GM15510 (cell line): ENCODE measurements around the gene WDR88.

Experiments used
- POLR2A ChIP-seq: IDR thresholded peaks from 3 replicates; pipeline ENCODE4 v1.6.1; 2011; ENCODE audit warnings: borderline replicate concordance; ENCODE audit not compliant: insufficient read length; ENCODE audit errors: extremely low read depth

WDR88 gene

DNA sequence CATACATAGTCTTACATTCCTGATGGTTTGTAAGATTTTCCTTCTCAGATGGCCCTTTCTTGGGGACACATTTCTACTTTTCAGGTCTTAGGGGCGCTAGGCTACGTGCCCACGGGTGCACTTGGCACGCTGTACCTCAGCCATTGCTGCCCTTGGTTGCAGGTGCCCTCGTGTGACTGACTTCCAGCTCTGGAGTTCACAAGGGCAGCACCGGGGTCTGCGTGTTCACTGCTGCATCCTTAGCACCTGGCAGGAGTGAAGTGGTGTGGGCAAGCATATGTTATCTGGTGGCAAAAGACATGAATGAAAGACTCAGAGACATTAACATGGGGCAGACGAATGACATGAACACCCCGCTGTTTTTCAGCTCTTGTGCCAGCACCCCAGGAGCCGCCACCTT lies 13.3 kb upstream of the WDR88 start:
- TF ChIP-seq POLR2A: no peak

DNA sequence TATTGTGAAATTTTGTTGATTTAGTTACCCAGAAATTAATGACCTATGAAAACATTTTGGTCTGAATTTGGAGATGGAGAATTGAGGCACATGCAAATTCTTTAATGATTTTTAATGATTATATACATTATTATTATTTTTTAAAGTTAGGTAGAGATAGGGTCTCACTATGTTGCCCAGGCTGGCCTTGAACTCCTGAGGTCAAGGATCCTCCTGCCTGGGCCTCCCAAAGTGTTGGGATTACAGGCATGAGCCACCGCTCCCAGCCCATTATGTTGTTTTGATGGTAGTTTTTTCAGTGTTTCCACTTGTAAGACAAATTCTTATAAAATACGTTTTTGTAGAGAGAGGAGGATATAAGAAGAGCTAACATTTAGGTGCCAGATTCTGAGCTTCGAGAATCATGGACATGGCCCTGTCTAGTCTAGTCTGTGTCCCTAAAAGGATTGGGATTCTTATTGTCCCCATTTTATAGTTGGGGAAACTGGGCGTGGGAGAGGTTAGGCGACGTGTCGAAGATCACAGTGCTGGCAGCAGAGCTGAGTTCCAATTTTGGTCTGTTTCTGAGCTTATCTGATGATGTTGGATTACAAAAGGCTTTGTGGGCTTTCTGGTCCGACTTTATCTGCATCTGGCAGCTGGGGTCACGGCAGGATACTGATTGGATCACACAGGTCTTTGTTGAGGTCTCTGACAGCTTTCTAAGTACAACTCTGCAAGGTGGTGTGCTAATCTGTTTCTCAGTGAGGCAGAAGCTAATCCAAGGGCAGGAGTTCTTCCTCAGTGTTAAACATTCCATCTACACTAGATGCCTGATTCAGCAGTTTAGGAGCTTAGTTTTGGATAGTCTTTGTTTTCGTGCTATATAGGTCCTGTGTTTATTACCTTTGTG lies 7.5 kb upstream of the WDR88 start:
- no peak for TF ChIP-seq POLR2A

DNA sequence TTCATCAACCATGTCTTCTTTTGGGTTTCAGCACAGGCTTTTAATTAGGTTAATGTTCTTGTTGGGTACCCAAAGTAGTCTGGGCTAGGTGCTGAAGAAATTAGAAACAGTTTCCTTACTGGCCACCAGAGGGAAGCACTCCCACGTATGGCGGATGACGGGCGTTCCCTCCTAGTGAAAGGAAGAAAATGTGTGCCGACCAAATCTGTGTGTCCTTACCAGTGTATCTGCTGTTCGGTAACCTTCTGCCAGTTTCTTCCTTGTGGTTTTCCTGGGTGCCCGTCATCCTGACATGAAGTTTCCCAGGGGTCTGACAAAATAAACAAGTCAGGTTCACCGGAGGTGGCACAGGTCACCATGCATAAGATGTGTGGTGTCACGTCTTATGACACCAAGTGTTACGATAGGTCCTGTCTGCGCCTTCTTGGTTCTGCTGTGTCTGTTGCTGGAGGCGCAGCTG lies 6.0 kb upstream of the WDR88 start:
- TF ChIP-seq POLR2A: no peak

DNA sequence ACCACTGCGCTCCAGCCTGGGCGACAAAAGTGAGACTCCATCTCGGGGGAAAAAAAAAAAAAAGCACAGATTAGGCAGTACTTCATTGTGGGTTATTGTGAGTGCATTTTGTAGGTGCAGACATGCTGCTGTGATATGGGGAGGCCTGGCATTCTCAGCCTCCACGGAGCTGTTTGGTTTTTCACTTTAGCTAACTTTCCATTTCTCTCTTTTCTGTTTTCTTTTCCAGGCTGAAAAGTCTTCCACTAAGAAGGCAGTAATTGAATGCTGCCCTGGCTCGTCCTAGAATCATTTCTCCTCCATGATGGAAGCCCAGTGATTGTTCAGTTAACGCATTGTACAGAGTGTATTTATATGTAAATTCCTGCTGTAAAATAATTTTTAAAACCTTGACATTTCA lies 2.0 kb upstream of the WDR88 start:
- TF ChIP-seq POLR2A: no peak

DNA sequence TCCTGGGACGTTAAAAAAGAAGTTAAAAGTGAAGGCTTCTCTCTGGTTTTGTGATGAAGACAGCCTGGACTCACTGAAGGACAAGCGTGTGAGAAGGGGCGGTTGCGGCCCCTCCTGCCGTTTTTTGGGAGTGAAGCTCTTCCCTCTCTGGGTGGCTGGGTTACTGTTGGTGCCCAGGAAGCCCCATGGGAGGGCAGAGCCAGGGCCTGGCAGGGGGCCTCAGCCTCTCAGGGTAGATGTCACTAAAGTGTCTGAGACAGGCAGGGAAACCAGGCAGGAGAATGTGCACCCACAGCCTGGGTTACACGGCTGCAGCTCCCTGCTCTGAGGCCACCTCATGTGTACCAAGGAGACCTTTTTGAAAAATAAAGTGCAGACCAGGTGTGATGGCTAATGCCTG lies 1.5 kb upstream of the WDR88 start:
- TF ChIP-seq POLR2A: no peak

DNA sequence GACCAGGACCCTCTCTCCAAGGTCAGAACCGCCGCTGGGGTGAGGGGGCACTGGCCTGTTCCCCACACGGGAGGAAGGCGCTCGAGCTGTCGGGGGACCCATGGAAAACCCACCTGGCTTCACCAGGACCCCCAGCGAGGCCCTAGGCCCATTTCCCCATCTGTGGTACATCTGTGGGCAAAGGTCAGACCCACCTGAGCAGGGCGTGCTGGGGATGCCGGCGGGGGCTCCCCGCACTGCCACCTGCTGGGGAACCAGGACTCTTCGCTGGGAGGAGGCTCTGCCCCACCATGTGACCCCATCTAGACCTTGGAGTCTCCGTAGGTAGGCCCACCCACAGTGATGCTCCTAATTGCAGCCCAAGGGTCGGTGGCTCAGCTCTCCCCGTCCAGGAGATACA lies 511 bp downstream of the WDR88 start:
- TF ChIP-seq POLR2A: no peak

DNA sequence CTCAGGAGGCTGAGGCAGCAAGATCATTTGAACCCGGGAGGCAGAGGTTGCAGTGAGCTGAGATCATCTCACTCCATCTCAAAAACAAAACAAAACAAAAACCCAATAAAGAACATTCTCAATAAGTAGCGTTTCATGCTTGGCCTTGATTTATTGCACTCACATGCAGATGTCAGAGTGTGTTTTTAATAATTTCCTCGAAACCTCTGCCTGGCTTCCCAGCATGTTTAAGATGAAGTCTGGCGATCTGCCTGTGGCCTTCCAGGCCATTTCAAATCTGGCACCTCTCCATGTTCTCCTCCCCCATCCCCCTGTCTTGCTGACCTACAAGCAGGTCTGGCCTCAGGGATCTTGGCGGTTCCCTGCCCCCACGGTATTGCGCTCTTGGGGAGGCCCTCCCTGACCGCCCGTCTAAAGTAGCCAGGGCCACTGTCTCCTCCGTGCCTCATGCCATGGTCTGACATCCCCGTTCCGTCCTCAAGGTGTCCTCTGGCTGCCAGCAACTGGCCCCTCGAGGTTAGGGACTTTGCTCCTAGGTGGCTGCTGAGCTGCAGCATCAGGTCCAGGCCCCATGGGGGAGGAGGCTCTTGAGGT lies 1.6 kb downstream of the WDR88 start:
- TF ChIP-seq POLR2A: no peak

DNA sequence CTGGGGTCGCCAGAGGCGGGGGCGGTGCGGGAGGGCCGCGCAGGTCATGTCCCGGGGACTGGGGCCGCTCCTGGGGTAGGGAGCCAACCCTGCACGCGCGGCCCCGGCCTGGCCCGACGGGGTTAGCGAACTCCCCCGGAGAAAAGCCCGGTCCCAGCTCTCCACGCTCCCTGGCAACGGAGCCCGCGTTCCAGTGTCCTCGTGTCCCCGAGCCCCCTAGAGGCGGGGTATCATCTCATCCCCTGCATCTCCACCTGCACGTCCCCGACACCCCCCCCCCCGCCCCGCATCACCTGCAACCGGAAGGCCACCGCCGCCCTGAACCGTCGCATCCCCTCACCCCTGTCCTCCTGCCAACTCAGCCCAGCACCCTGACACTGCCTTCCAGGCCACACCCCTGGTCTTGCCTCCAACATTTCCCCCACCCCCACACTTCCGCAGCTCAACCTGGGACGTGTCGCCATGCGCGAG lies 2.7 kb downstream of the WDR88 start:
- TF ChIP-seq POLR2A: no peak

DNA sequence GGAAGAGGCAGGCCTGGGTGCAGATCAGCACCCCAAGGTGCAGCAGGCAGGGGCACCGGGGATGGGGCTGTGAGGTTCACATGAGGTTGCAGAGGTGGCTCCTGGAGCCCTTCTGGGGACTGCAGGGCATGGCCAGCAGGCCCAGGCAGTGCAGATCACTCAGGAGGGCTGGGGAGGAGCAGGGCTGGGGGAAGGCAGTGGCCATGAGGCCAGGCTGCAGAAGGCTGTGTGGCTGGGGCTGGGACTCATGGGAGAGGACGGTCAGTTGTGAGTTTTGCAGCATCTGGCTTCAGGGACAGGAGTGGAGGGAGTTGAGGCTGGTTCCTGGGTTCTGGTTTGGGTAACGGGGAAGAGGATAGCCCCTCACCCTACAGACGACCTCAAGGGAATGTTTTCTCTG lies 7.3 kb downstream of the WDR88 start:
- TF ChIP-seq POLR2A: no peak

DNA sequence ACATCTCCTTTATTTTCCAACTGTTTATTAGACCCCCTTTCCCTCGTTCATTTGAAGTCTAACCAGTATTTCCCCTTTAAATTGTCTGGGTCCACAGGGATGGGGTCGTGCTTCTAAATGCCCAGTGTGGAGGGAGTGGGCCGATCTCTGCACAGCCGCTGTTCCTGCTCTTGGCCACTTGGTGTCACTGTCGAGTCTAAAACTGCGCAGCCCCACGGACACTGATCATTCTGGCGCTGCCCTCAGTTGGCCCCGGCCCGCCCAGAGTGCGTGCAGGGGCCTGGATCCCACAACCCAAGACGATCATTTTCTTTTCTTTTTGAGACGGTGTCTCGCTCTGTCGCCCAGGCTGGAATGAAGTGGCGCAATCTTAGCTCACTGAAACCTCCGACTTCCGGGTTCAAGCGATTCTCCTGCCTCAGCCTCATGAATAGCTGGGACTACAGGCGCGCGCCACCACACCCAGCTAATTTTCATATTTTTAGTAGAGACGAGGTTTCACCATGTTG lies 12.0 kb downstream of the WDR88 start:
- TF ChIP-seq POLR2A: no peak

DNA sequence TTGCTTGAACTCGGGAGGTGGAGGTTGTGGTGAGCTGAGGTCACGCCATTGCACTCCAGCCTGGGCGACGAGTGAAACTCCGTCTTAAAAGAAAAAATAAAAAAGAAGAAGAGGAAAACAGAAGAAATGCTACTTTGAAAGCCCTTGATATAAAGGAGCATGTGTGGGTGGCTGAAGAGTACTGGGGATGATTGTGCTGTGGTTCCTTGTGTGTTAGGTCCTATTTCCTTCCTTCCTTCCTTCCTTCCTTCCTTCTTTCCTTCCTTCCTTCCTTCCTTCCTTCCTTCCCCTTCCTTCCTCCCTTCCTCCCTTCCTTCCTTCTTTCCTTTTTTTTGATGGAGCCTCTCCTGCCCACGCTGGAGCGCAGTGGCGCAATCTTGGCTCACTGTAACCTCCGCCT lies 14.3 kb downstream of the WDR88 start:
- TF ChIP-seq POLR2A: no peak

DNA sequence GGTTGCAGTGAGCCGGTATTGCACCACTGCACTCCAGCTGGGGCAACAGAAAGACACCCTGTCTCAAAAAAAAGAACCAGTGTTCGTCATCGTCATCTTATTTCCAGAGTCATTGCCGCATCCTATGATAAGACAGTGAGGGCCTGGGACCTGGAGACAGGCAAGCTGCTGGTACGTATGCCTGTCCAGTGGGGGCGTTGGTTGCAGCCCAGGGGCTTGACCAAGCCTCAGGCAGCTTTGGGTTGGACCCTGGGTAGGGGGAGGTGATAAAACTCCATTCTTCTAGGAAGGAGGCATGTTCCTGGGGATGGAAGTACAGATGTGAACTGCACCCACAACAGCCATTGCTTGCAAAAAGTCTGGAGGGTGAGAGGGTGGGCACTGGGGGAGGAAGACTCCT lies 15.6 kb downstream of the WDR88 start:
- TF ChIP-seq POLR2A: no peak

DNA sequence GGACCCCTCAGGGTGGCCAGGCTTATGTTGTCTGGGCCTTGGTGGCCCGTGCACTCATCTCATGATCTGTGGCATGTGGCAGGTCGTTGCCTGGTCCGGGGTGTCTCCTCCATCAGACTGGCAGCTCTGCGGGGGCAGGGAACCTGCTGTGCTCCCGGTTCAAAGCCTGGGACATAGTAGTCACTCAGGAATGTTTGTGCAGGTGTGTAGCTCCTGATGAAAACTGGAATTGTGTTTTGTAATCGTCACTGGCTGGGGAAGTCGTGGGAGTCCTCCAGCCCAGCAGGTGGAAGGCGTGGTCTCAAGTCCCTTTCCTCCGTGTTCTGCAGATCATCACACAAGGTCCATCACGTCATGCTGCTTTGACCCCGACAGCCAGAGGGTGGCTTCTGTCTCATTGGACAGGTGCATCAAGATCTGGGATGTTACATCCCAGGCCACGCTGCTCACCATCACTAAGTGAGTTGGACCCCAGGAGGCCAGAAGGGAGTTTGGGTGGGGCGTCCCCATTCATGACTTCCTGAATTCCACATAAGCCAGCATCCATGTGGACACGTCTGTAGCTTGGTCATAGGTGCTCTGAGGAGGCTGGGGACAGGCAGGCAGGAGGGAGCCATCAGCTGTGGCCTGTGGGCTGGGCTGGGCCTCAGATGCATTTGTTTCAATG lies 19.1 kb downstream of the WDR88 start:
- TF ChIP-seq POLR2A: no peak

DNA sequence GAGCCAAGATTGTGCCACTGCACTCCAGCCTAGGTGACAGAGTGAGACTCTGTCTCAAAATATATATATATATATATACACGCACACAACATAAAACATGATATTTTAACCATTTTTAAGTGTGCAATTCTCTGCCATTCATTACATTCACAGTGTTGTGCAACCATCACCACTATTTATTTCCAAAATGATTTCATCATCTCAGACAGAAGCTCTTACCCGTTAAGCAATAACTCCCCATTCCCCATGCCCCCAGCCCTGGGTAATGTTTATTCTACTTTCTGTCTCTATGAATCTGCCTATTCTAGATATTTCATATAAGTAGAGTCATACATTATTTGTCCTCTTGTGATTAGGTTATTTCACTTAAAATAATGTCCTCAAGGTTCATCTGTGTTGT lies 20.3 kb downstream of the WDR88 start:
- no peak for TF ChIP-seq POLR2A

DNA sequence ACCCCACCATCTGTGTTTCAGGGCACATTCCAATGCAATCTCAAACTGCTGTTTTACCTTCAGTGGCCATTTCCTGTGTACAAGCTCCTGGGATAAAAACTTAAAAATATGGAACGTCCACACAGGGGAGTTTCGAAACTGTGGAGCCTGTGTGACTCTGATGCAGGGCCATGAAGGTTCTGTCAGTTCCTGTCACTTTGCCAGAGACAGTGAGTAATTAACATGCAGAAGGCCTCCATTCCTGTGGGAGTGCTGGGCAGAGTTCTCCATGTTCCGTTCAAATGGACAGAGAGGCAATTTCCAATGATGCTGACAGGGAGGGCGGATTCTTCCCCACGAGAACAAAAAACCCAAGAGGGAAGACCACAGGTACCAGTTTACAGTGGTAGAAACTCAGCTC lies 24.4 kb downstream of the WDR88 start:
- TF ChIP-seq POLR2A: no peak
